HEK293 (cell line): ENCODE data around the gene SCUBE3.

Experiments used
- CTCF ChIP-seq: fragments of 450-650 bp; formaldehyde crosslinking; IDR thresholded peaks from 2 replicates; pipeline ENCODE4 v1.5.1; 2016; ENCODE audit warnings: missing biosample characterization, missing genetic modification characterization
- GLI4 ChIP-seq: fragments of 450-650 bp; formaldehyde crosslinking; IDR thresholded peaks from 2 replicates; pipeline ENCODE4 v1.5.1; 2016; ENCODE audit warnings: missing biosample characterization, missing genetic modification characterization
- KLF8 ChIP-seq: fragments of 450-650 bp; formaldehyde crosslinking; IDR thresholded peaks from 2 replicates; pipeline ENCODE4 v1.5.1; 2016; ENCODE audit warnings: missing biosample characterization, missing genetic modification characterization
- ZFP69B ChIP-seq: fragments of 450-650 bp; formaldehyde crosslinking; IDR thresholded peaks from 2 replicates; pipeline ENCODE4 v1.5.1; 2016; ENCODE audit warnings: missing biosample characterization, missing genetic modification characterization
- ZNF138 ChIP-seq: fragments of 450-650 bp; formaldehyde crosslinking; IDR thresholded peaks from 2 replicates; pipeline ENCODE4 v1.5.1; 2016; ENCODE audit warnings: missing biosample characterization, missing genetic modification characterization, borderline replicate concordance
- ZNF146 ChIP-seq: fragments of 450-650 bp; formaldehyde crosslinking; IDR thresholded peaks from 2 replicates; pipeline ENCODE4 v1.5.1; 2016; ENCODE audit warnings: missing biosample characterization, missing genetic modification characterization
- ZNF350 ChIP-seq: fragments of 450-650 bp; formaldehyde crosslinking; IDR thresholded peaks from 2 replicates; pipeline ENCODE4 v1.5.0; 2017; ENCODE audit warnings: missing biosample characterization, mild to moderate bottlenecking, missing genetic modification characterization
- ZNF670 ChIP-seq: fragments of 450-650 bp; formaldehyde crosslinking; IDR thresholded peaks from 2 replicates; pipeline ENCODE4 v1.5.1; 2016; ENCODE audit warnings: missing biosample characterization, missing genetic modification characterization, low read depth
- ZNF747 ChIP-seq: fragments of 450-650 bp; formaldehyde crosslinking; IDR thresholded peaks from 2 replicates; pipeline ENCODE4 v1.5.1; 2016; ENCODE audit warnings: missing biosample characterization, missing genetic modification characterization
- TF ChIP-seq, protein P1 (sequence below): fragments of 450-650 bp; formaldehyde crosslinking; IDR thresholded peaks from 2 replicates; pipeline ENCODE4 v1.5.1; 2016; ENCODE audit warnings: missing biosample characterization, missing genetic modification characterization
- TF ChIP-seq, protein P2 (sequence below): fragments of 450-650 bp; formaldehyde crosslinking; IDR thresholded peaks from 2 replicates; pipeline ENCODE4 v1.5.1; 2017; ENCODE audit warnings: missing biosample characterization, mild to moderate bottlenecking, missing genetic modification characterization, moderate library complexity

DNA sequence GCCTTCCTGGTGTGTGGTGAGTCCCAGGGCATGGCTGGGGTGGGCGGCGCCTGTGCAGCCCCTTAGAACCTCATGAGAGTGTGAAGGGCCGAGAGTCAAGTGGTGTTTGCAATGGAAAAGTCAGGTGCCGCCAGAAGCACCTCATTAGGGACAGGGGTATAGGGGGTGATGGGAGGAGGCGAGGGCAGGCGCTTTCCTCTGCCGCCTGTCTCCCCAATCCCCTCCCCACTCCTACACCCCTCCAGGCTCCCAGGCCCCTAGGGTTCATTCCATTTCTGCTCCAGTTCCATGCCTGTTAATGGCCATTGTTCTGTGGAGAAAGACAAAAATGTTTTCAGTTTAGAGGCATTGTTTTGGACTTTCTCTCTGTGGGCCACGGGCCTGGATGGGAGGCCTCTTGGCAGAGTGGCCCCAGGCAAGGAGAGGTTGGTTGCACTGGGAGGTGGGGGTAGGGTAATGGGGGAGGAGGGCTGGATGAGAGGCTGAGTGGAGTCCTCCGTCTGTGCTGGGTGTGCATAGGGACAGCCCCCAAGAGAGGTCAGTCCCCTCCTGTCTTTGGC, 21.4 kb upstream of the SCUBE3 start:
- no peak for TF ChIP-seq CTCF (tag by site-specific recombination)
- no peak for TF ChIP-seq ZNF350 (tag by site-specific recombination)
- TF ChIP-seq ZNF146, result no peak
- no peak for TF ChIP-seq GLI4 (tag by site-specific recombination)
- TF ChIP-seq ZNF747 (tag by site-specific recombination), result no peak
- TF ChIP-seq ZNF670, result no peak
- no peak for TF ChIP-seq ZFP69B (tag by site-specific recombination)
- TF ChIP-seq, protein P1, sequence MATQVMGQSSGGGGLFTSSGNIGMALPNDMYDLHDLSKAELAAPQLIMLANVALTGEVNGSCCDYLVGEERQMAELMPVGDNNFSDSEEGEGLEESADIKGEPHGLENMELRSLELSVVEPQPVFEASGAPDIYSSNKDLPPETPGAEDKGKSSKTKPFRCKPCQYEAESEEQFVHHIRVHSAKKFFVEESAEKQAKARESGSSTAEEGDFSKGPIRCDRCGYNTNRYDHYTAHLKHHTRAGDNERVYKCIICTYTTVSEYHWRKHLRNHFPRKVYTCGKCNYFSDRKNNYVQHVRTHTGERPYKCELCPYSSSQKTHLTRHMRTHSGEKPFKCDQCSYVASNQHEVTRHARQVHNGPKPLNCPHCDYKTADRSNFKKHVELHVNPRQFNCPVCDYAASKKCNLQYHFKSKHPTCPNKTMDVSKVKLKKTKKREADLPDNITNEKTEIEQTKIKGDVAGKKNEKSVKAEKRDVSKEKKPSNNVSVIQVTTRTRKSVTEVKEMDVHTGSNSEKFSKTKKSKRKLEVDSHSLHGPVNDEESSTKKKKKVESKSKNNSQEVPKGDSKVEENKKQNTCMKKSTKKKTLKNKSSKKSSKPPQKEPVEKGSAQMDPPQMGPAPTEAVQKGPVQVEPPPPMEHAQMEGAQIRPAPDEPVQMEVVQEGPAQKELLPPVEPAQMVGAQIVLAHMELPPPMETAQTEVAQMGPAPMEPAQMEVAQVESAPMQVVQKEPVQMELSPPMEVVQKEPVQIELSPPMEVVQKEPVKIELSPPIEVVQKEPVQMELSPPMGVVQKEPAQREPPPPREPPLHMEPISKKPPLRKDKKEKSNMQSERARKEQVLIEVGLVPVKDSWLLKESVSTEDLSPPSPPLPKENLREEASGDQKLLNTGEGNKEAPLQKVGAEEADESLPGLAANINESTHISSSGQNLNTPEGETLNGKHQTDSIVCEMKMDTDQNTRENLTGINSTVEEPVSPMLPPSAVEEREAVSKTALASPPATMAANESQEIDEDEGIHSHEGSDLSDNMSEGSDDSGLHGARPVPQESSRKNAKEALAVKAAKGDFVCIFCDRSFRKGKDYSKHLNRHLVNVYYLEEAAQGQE (tag by site-specific recombination), result no peak
- no peak for TF ChIP-seq ZNF138 (tag by site-specific recombination)
- TF ChIP-seq KLF8 (tag by site-specific recombination), result no peak
- TF ChIP-seq, protein P2, sequence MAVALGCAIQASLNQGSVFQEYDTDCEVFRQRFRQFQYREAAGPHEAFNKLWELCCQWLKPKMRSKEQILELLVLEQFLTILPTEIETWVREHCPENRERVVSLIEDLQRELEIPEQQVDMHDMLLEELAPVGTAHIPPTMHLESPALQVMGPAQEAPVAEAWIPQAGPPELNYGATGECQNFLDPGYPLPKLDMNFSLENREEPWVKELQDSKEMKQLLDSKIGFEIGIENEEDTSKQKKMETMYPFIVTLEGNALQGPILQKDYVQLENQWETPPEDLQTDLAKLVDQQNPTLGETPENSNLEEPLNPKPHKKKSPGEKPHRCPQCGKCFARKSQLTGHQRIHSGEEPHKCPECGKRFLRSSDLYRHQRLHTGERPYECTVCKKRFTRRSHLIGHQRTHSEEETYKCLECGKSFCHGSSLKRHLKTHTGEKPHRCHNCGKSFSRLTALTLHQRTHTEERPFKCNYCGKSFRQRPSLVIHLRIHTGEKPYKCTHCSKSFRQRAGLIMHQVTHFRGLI (tag by site-specific recombination), result no peak
